ENCODE results near the gene ZNF219.

Gene ZNF219

DNA sequence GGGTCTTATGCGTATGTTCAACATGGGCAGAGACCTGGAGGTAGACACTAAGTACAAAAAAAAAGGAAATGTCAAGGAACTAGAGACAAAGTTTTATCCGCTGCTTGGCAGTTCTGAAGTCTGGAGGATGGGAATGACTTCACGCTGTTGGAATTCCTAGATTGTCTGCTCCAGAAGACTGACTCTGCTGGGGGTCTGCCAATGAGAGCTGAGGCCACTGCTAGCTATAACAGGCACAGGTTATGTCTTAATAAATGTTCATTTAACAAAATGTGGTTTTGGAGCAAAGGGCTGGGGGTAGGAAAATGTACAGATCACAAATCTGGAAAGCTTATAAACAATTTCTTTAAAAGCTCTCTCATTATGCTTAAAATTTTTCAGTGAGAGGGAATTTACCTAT, 35.0 kb downstream of the ZNF219 start:
- DNase-seq = no peak

DNA sequence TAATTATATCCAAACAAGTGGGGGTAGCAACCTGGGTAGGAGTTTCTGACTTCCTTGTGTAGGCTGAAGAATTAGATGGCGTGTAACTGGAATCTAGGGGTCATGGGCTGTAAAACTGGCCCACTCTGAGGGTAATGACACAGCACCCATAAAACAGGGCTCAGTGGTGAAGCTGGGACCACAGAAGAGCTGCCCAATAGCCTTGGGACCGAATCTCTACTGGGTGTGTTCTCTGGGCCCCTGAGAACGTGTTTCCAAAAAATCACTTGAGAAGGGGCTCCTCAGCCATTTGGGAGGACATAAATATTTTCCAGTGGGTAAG, 37.1 kb downstream of the ZNF219 start:
- no peak for DNase-seq

DNA sequence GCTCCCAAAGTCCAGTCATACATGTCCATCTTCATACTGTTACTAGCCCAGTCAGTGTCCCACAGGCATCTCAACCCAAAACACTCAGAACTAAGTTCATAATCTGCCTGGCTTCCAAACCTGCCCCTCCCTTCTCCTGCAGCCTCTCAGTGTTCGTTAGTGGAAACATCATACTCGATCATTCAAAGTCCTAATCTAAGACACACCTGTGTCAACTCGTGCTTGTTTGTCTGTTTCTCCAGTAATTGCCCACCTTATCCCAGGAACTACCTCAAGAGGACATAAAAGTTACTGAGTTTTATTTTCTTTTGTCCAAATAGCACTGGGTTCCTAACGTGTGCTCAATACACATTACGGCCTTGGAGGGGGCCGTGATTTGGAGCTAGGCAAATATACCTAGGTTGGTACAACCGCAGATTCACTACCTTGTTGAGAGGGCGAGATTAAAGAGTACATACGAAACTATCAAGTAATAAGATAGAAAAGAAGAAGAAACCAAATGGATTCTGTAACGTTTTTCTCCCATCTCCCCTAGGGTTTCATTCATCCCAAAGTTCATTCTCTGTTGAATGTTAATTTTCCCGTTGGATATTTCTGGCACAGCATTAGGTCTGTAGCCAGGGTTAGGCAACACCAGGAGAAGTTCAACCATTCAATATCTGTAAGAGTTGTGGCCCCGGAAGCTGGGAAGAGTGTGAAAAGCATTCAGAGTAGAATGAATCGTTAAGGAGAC, 37.7 kb downstream of the ZNF219 start:
- no peak for DNase-seq

DNA sequence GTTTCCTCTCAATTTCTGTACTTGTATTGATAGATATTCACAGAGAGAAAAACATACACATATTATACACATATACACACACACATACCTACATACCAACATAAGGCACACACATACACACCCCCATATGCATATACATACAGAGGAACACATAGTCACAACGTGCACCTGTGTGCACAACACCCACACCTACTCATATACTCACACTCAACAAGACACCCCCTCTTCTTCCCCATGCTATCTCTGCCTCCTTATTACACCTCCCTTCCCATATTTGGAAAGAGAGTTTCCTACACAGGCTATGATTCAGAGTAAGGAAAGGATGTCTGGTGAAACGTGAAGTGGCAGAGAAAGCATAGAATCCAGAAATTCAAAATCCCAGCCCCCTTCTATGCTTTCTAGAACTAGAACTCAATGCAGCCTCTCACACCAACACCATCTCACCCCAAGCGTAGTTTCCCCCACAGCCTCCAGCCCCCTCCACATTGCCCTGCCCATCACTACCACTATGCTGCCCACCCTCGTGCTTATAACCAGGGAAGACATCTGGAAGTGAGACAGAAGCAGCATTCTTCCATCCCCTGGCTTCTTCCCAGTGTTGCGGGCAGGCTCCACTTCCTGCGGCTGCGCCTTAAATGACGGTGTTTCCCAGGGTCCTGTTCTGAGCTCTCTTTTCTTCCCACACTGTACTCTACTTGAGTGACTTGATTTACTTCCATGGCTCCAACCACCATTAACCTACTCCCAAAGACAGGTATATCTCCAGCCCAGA, 38.4 kb downstream of the ZNF219 start:
- DNase-seq = no peak

DNA sequence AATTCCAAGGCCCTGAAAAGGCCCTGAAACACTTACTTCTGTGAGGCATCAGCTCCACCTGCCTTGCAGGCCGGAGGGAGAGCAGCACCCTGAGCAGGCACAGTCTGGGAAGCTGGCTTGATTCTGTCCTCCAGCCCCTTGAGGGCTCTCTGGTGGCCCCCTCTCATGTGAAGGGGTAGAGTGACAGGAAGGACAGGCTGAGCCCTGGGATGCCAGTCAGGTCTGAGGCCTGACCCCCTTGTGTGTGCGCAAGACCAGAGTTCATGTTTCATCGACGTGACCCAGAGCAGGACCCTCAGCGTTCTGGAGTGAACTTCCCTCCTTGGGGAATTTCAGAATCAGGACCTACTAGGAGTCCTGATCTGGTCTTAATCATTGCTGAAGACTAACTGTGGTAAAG, 39.6 kb downstream of the ZNF219 start:
- DNase-seq = no peak

DNA sequence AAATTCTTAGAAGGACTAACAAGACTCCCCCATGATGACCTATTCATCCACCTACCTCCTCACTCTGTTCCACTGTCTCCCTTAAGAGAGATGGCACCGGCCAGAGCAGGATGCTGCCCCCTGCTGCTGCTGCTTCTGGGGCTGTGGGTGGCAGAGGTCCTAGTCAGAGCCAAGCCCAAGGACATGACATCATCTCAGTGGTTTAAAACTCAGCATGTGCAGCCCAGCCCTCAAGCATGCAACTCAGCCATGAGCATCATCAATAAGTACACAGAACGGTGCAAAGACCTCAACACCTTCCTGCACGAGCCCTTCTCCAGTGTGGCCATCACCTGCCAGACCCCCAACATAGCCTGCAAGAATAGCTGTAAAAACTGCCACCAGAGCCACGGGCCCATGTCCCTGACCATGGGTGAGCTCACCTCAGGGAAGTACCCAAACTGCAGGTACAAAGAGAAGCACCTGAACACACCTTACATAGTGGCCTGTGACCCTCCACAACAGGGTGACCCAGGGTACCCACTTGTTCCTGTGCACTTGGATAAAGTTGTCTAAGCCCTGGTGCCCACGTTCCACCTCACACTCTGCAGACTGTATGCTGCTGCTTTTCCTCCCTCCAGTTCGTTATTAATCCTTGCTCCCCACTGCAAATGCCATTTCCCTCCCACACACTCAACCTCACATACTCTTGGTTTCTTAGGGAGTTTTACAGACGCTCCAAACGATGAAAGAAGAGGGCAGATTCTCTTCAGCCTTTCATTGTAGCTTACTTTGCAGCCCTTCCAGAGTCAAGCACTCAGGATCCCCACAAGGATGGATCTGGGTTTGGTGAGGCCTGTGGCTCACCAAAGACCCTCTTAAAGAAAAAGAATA, 40.4 kb downstream of the ZNF219 start, which contains the start of gene RNASE8:
RNASE8 (plus strand) TSS at position 20 of the 873 bp plus-strand sequence; CDS start at position 91, 71 bp downstream.
- DNase-seq = no peak

GRCh38 chr14:21056520-21057163, 41.8 kb downstream of the ZNF219 start:
- DNase-seq = no peak

- no peak for DNase-seq
Measured at GRCh38 chr14:21055432-21056117, 42.9 kb downstream of the ZNF219 start.

- no peak for DNase-seq
Measured at GRCh38 chr14:21054768-21055145, 43.7 kb downstream of the ZNF219 start.

DNA sequence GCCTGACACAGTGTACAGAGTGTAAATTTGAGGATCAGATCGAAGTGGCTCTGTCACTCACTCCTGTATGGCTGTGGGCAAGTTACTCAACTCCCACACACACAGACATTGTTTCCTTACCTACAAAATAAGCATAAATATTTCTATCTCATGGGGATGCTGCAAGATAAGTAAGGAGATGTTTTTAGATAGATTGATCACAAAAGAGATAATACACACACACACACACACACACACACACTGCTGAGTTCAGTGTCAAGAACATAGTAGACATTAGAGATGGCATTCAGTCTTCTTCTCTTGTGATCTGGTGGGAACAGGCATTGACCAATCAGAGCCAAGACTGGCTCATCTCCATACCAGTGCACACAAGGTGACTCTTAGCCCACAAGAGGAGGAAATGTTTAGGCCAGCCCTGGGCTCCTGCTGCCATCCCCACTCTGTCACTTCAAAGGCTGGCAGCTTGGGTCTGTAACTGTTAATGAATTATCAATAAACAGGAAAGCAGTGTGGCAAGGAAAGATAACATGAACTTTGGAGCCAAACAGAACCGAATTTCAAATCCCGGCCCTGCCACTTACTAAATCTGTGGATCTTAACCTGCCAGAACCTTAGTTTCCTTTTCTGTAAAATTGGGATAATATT, 44.2 kb downstream of the ZNF219 start:
- DNase-seq = no peak

GRCh38 chr14:21053184-21054122, 45.0 kb downstream of the ZNF219 start:
- DNase-seq = no peak

- no peak for DNase-seq
Measured at GRCh38 chr14:21050597-21050996, 47.9 kb downstream of the ZNF219 start.

- no peak for DNase-seq
Measured at GRCh38 chr14:21049271-21049673, 49.2 kb downstream of the ZNF219 start.

DNA sequence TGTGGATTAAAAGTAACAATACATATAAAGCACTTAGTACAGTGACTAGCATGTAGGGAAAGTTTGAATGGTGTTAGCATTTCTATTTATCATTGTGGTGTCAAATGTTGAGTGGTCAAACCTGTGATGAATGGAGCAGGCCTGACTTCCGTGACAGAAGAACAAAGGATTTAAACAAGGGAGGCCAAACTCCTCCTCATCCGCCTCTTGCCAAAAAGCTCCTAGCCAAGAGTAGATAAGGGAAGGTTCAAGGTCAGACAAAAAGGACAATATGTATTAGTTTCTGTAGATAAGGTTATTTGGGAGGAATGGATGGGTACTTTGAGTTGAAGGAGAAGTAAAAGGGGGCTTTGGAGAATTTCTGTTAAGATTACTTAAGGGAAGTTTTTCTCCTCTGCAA, 49.8 kb downstream of the ZNF219 start:
- no peak for DNase-seq

DNA sequence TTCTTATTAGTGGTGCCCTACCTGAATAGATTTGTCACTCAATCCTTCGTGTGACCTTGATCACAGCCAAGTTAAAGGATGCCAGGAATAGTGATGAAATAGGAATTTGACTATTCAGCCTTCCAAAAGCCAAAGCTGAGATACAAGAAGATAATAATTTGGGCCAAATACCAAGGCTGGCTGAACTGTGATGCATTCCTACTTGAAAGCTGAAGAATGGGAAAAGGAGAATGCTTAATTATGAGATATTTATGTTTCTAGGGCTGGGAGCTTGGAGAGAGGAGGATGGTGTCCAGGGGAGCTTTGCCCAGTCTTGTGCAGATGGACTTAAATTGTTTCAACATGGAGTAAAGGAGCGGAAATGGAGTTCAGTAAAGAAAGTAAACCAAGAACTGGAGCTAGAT, 51.1 kb downstream of the ZNF219 start:
- DNase-seq = no peak

GRCh38 chr14:21043974-21044618, 54.4 kb downstream of the ZNF219 start:
- DNase-seq = no peak

DNA sequence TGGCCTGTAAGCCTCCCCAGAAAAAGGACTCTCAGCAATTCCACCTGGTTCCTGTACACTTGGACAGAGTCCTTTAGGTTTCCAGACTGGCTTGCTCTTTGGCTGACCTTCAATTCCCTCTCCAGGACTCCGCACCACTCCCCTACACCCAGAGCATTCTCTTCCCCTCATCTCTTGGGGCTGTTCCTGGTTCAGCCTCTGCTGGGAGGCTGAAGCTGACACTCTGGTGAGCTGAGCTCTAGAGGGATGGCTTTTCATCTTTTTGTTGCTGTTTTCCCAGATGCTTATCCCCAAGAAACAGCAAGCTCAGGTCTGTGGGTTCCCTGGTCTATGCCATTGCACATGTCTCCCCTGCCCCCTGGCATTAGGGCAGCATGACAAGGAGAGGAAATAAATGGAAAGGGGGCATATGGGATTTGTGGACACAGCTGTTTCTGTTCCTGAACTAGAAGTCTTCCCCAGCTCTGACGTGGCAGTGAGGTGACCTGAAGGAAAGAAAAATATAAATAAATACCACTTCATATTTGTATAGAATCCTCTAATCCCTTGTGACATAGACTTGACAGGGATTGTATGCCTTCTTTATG, 55.0 kb downstream of the ZNF219 start:
- DNase-seq = no peak

GRCh38 chr14:21042918-21043317, 55.5 kb downstream of the ZNF219 start:
- no peak for DNase-seq

DNA sequence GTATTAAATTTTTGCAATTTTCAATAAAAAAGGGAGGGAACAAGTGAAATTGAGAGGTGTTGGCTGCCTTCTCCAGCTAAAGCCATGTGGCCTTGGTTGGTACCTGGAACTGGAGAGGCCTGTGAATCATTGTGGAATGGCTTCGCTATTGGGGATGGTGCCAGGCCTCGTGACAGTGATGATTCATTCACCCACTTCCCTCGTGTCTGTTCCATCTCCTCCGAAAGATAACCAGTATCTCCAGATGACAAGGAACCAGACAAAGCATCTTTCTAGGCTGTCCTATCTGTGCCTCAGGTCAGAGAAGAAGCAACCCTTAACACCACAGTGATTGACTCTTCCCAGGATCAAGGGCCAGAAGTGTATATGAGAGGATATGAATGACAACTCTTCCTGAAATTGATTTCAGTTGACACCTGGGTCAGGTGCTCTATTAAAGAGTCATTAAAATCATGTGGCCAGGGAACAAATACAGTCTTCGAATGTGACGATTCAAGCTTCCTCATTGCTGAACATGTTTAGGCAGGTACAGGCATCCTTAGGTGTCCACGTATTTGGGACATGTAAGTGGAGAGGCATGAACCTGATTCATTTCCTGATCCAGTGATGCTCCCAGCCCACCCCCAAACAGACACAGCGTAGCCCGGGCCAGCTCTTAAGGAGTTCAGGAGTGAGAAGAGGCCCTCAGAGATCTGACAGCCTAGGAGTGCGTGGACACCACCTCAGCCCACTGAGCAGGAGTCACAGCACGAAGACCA, 56.6 kb downstream of the ZNF219 start, which contains the start of gene RNASE7:
RNASE7 (plus strand) TSS at position 687 of the 758 bp plus-strand sequence. CDS start 631 bp downstream, outside the sequence.
- no peak for DNase-seq
